ENCODE data around the gene TMEM140. TPM values are rescaled to one million over a fixed set of nuclear protein-coding genes. Genes with fewer than 3 reads are reported as not detected.

The TMEM140 gene
- total RNA-seq, 2 donors from 2014 or later, result not detected

DNA sequence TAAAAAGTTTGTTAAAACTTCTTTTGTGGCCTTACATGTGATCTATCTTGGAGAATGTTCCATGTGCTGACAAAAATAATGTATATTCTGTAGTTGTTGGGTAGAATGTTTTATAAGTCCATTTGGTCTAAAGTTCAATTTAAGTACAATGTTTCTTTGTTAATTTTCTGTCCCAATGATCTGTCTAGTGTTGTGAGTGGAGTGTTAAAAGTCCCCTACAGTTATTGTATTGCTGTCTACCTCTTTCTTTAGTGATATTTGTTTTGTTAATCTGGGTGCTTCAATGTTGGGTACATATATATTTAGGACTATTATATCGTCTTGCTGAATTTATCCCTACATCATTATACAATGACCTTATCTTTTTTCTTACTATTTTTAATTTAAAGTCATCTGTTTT lies 6.9 kb downstream of the TMEM140 start:
- Mint-ChIP-seq H3K36me3 (ENCODE audit: low read depth) (peaks cover 35% of the 10 kb centered on the region), H3K9me3 (peaks cover 45% of the 10 kb centered on the region)
- WGBS, 2 experiments (ENCODE audit: insufficient coverage in 1 of 2, insufficient read length in 1 of 2), result no CpG with 5 or more reads among the region's 1 CpG

DNA sequence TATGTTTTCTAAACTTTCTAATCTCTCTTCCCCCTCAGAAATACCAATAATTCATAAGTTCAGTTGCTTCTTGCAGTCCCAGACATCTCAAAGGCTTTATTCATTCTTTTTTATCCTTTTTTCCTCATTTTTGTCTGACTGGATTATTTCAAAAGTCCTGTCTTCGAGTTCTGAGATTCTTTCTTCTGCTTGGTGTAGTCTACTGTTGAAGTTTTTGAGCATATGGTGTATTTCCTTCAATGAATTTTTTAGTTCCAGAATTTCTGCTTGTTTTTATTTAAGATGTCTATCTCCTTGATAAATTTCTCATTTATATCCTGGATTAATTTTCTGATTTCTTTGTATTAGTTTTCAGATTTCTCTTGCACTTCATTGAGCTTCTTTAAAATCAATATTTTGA lies 8.4 kb downstream of the TMEM140 start:
- Histone ChIP-seq H3K4me3 (ENCODE audit: low read length) (no peak overlapping the region), H3K36me3 (ENCODE audit: control insufficient read depth, insufficient read depth, low read length) (no peaks in the 10 kb centered on the region), H3K9me3 (ENCODE audit: control insufficient read depth, low read length) (peaks cover 29% of the 10 kb centered on the region), H3K9ac (ENCODE audit: extremely low read depth, low read length, poor library complexity, severe bottlenecking) (no peak overlapping the region), H3K27me3 (ENCODE audit: control insufficient read depth, insufficient read depth, low read length, poor library complexity, severe bottlenecking) (no peaks in the 10 kb centered on the region), H3K27ac (ENCODE audit: low read depth, low read length) (no peak overlapping the region), H3K4me1 (ENCODE audit: control insufficient read depth, insufficient read depth, low read length) (peaks cover 4% of the 10 kb centered on the region)
- Mint-ChIP-seq H3K27me3 (ENCODE audit: insufficient read depth) (no peaks in the 10 kb centered on the region), H3K4me3 (no peak overlapping the region), H3K27ac (no peak overlapping the region), H3K9me3 (peaks cover 49% of the 10 kb centered on the region), H3K4me1 (peaks cover 13% of the 10 kb centered on the region), H3K36me3 (ENCODE audit: low read depth) (peaks cover 47% of the 10 kb centered on the region)
- DNase-seq, result no peak
- 93% methylated on average over 1 of the region's 1 CpG; no CpG with 5 or more reads in 1 of the 2 experiments for WGBS, 2 experiments (ENCODE audit: insufficient coverage in 1 of 2, insufficient read length in 1 of 2)
- TF ChIP-seq, protein P1, sequence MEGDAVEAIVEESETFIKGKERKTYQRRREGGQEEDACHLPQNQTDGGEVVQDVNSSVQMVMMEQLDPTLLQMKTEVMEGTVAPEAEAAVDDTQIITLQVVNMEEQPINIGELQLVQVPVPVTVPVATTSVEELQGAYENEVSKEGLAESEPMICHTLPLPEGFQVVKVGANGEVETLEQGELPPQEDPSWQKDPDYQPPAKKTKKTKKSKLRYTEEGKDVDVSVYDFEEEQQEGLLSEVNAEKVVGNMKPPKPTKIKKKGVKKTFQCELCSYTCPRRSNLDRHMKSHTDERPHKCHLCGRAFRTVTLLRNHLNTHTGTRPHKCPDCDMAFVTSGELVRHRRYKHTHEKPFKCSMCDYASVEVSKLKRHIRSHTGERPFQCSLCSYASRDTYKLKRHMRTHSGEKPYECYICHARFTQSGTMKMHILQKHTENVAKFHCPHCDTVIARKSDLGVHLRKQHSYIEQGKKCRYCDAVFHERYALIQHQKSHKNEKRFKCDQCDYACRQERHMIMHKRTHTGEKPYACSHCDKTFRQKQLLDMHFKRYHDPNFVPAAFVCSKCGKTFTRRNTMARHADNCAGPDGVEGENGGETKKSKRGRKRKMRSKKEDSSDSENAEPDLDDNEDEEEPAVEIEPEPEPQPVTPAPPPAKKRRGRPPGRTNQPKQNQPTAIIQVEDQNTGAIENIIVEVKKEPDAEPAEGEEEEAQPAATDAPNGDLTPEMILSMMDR (conservative IDR thresholded peaks at IDR 0.05), result no peak

More for the DNA sequence above, 6.9 kb downstream of the TMEM140 start:
- TF ChIP-seq, protein P1 (conservative IDR thresholded peaks at IDR 0.05), result no peak
- H3K9ac ChIP-seq (ENCODE audit: extremely low read depth, low read length, poor library complexity, severe bottlenecking), result no peak overlapping the region
- no peaks in the 10 kb centered on the region for H3K4me1 Mint-ChIP-seq
- no peak overlapping the region for H3K27ac ChIP-seq (ENCODE audit: low read depth, low read length)
- no peak for DNase-seq
- no peak overlapping the region for H3K27ac Mint-ChIP-seq
- H3K36me3 ChIP-seq (ENCODE audit: control insufficient read depth, insufficient read depth, low read length), result no peaks in the 10 kb centered on the region
- H3K27me3 Mint-ChIP-seq (ENCODE audit: insufficient read depth), result no peaks in the 10 kb centered on the region
- no peaks in the 10 kb centered on the region for H3K27me3 ChIP-seq (ENCODE audit: control insufficient read depth, insufficient read depth, low read length, poor library complexity, severe bottlenecking)
- H3K4me3 Mint-ChIP-seq, result no peak overlapping the region
- no peaks in the 10 kb centered on the region for H3K4me1 ChIP-seq (ENCODE audit: control insufficient read depth, insufficient read depth, low read length)
- H3K9me3 ChIP-seq (ENCODE audit: control insufficient read depth, low read length), result peaks cover 29% of the 10 kb centered on the region
- H3K4me3 ChIP-seq (ENCODE audit: low read length), result no peak overlapping the region

DNA sequence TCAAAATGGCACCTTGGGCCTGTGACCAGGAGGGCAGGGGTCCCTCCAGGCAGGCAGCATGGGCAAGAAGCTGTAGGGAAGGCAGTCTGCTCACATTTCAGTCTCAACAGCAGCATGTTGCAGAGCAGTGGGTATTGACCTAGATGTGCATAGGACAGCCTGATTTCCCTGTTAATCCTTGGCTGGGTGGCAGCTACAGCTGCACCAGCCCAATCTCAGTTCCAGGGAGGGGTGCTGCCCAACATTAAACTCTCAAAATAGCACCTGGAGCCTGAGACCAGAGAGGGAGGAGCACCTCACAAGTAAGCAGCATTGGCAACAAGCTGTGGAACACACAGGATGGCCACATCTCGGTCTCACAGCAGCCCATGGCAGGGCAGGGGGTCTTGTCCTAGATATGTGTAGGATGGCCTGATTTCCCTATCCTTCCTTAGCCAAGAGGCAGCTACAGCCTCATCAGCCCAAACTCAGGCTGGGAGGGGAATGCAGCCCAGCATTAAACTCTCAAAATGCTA lies 10.3 kb downstream of the TMEM140 start:
- Histone ChIP-seq H3K9ac (ENCODE audit: extremely low read depth, low read length, poor library complexity, severe bottlenecking) (no peak overlapping the region), H3K4me1 (ENCODE audit: control insufficient read depth, insufficient read depth, low read length) (peaks cover 4% of the 10 kb centered on the region), H3K4me3 (ENCODE audit: low read length) (no peak overlapping the region), H3K36me3 (ENCODE audit: control insufficient read depth, insufficient read depth, low read length) (no peaks in the 10 kb centered on the region), H3K9me3 (ENCODE audit: control insufficient read depth, low read length) (peaks cover 40% of the 10 kb centered on the region), H3K27me3 (ENCODE audit: control insufficient read depth, insufficient read depth, low read length, poor library complexity, severe bottlenecking) (no peaks in the 10 kb centered on the region), H3K27ac (ENCODE audit: low read depth, low read length) (no peak overlapping the region)
- WGBS, 2 experiments (ENCODE audit: insufficient coverage in 1 of 2, insufficient read length in 1 of 2), result 78% methylated on average over 1 of the region's 1 CpG; no CpG with 5 or more reads in 1 of the 2 experiments
- Mint-ChIP-seq H3K27me3 (ENCODE audit: insufficient read depth) (no peaks in the 10 kb centered on the region), H3K27ac (no peak overlapping the region), H3K9me3 (peaks cover 57% of the 10 kb centered on the region), H3K36me3 (ENCODE audit: low read depth) (peaks cover 65% of the 10 kb centered on the region), H3K4me3 (no peak overlapping the region), H3K4me1 (peaks cover 16% of the 10 kb centered on the region)
- TF ChIP-seq, protein P1 (conservative IDR thresholded peaks at IDR 0.05), result no peak
- DNase-seq, result no peak
